PC-9 (cell line): ENCODE results near the gene SLC25A42. TPM values are rescaled to one million over a fixed set of nuclear protein-coding genes. Genes with fewer than 3 reads are reported as not detected.

Source experiments
- BruUV-seq: library from RNA; stranded (reverse); fragments of 400-500 nt; replicated peaks from 2 replicates; lab custom pipeline; 2021; lab: Mats Ljungman, UMichigan
- CTCF ChIA-PET: fragments of 300-600 bp; sonication (Branson Sonifier 250); formaldehyde crosslinking; loops from one replicate; lab custom pipeline; 2022; ENCODE audit warnings: antibody characterized with exemption; lab: Charles Lee
- POLR2A ChIA-PET: fragments of 300-600 bp; sonication (Branson Sonifier 250); formaldehyde crosslinking; loops from one replicate; lab custom pipeline; 2022; ENCODE audit warnings: antibody characterized with exemption; ENCODE audit not compliant: unreplicated experiment; lab: Charles Lee
- DNase-seq, 2 experiments: peaks; one replicate each; pipeline versions ENCODE4 v3.0.0 to v3.0.0-alpha.2; 2015 to 2022; ENCODE audit warnings: mixed read lengths in 1 of 2
- H2AFZ ChIP-seq: fragments of 200-600 bp; sonication (generic); 2 replicates; pipeline ENCODE4 v1.8.1; 2017; ENCODE audit warnings: antibody characterized with exemption
- H3F3A ChIP-seq: fragments of 200-600 bp; sonication (generic); 2 replicates; pipeline ENCODE4 v1.8.1; 2017; ENCODE audit warnings: antibody characterized with exemption, mild to moderate bottlenecking, low read depth; ENCODE audit not compliant: insufficient read depth
- H3K27ac ChIP-seq: fragments of 200-600 bp; sonication (generic); 2 replicates; pipeline ENCODE4 v1.6.1; 2016; ENCODE audit warnings: mixed run types
- H3K27me3 ChIP-seq: fragments of 200-600 bp; sonication (generic); 2 replicates; pipeline ENCODE4 v1.6.1; 2016; ENCODE audit warnings: low read depth, mixed run types; ENCODE audit not compliant: insufficient read depth
- H3K36me3 ChIP-seq: fragments of 200-600 bp; sonication (generic); 2 replicates; pipeline ENCODE4 v1.6.1; 2016; ENCODE audit warnings: low read depth, mixed run types
- H3K4me1 ChIP-seq: fragments of 200-600 bp; sonication (generic); replicated peaks from 2 replicates; pipeline ENCODE4 v1.6.1; 2016; ENCODE audit warnings: mixed run types; ENCODE audit not compliant: insufficient read depth
- H3K4me2 ChIP-seq: fragments of 200-600 bp; sonication (generic); 2 replicates; pipeline ENCODE4 v1.6.1; 2017; ENCODE audit warnings: mixed run types
- H3K4me3 ChIP-seq: fragments of 200-600 bp; sonication (generic); 2 replicates; pipeline ENCODE4 v1.6.1; 2016; ENCODE audit warnings: mixed run types
- H3K79me2 ChIP-seq: fragments of 200-600 bp; sonication (generic); 2 replicates; pipeline ENCODE4 v1.6.1; 2017; ENCODE audit warnings: low read depth, mixed run types
- H3K9me2 ChIP-seq: fragments of 200-600 bp; sonication (generic); 2 replicates; pipeline ENCODE4 v1.8.1; 2017; ENCODE audit warnings: mild to moderate bottlenecking; ENCODE audit not compliant: insufficient read depth
- H3K9me3 ChIP-seq: fragments of 200-600 bp; sonication (generic); 2 replicates; pipeline ENCODE4 v1.8.1; 2016; ENCODE audit warnings: low read depth; ENCODE audit not compliant: insufficient read depth
- H4K20me1 ChIP-seq: fragments of 200-600 bp; sonication (generic); 2 replicates; pipeline ENCODE4 v1.8.1; 2017; ENCODE audit not compliant: insufficient read depth
- CTCF ChIP-seq: fragments of 200-600 bp; sonication (generic); conservative IDR thresholded peaks from 2 replicates; pipeline ENCODE4 v1.6.1; 2017; ENCODE audit warnings: mixed run types, antibody characterized with exemption, mild to moderate bottlenecking, moderate library complexity
- EZH2 ChIP-seq: fragments of 200-600 bp; sonication (generic); IDR thresholded peaks from 2 replicates; pipeline ENCODE4 v1.8.0; 2017; ENCODE audit warnings: antibody characterized with exemption, low read depth
- intact Hi-C: fragments of 100-400 bp; cut with micrococcal nuclease; formaldehyde crosslinking; loops from one replicate; pipeline ENCODE4 v1.10.0; 2022; ENCODE audit not compliant: unreplicated experiment
- total RNA-seq: library from RNA; stranded (reverse); gene quantifications from 2 replicates; pipeline ENCODE4 v1.2.3, GENCODE V29; 2021

The SLC25A42 gene
- total RNA-seq, 1 experiment from 2014 or later, result 6.9 TPM

GRCh38 chr19:19137556-19138108 lies 73.8 kb downstream of the SLC25A42 start:
- Histone ChIP-seq H3K9me3 (no peaks in the 10 kb centered on the region), H3K27ac (no peak overlapping the region), H3K4me1 (peaks cover 9% of the 10 kb centered on the region), H3K9me2 (no peaks in the 10 kb centered on the region), H3F3A (peaks cover 8% of the 10 kb centered on the region; the same call in 1 of the 2 replicates), H4K20me1 (0 out of 2 replicates have a peak, but pooled peaks cover 3% of the 10 kb centered on the region), H3K4me3 (peak overlapping the region; percentile 87), H3K36me3 (no peaks in the 10 kb centered on the region), H3K79me2 (peaks cover 12% of the 10 kb centered on the region), H3K27me3 (no peaks in the 10 kb centered on the region), H2AFZ (peak overlapping the region; percentile 94), H3K4me2 (peak overlapping the region; percentile 92)
- ChIA-PET POLR2A (interaction anchor here (0.6 kb wide), 1 partner anchor 84 kb away, joined by 19 read pairs; no protein-coding TSS in a partner anchor), CTCF (interaction anchor here (0.6 kb wide), 1 partner anchor 200 kb away, joined by 11 read pairs; no protein-coding TSS in a partner anchor)
- intact Hi-C loops, result loop anchor here (2.0 to 5.0 kb wide), 2 partner anchors 75 to 505 kb away; partner anchors contain the start of genes GMIP and SLC25A42
- no peak for DNase-seq
- TF ChIP-seq CTCF (no peak), EZH2 (no peak)
- BruUV-seq, result TSS peak; percentile 18

DNA sequence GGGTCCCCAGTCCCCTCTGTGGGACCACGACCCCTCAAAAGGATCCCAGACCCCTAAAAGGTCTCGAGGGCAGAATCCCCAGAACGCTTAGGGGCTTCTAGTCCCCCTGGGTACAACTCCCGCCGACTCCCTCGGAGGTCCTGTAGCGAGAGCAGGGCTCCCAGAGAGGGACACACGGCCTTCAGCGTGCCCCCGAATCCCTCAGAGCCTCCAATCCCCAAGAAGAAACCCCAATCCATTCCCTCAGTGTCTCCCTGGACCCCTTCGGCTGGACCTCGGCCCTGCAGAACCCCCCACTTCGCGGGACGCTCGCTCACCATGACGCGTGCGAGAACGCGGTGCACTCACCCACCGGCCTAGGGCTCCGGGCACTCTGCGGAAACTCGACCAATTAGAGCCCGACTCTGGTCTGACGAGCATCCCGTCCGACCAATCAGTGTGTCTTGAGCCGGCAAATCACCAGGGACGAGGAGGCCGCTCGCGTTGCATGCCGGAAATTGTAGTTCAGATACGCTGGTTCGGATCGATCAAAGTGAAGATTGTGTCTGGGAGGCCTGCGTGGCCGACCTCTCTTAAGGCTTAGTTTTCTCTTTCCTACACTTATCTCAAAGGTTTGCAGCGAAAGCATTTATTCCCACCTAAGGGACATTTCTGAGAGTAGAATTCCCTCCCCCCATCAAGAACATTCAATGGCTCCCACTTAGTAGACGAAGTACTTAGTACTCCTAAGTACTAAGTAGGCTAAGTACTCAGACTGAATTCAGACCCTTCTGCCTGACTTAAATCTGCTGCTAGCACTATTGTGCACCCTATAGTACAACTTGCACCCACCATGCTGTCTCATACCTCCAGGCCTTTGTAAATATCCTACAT lies 74.6 kb downstream of the SLC25A42 start, which contains the start of gene TMEM161A:
Gene TMEM161A (minus strand): TSS at position 370 of the 873 bp plus-strand sequence. CDS start 50 bp downstream, at position 320.
- BruUV-seq, result no TSS peak
- intact Hi-C loops, result loop anchor here (2.0 to 5.0 kb wide), 2 partner anchors 76 to 504 kb away; partner anchors contain the start of genes GMIP and SLC25A42
- peak within 1 kb of the TSS; percentile 94 for H2AFZ ChIP-seq
- H3K4me2 ChIP-seq, result peak within 1 kb of the TSS; percentile 92
- 0 out of 2 replicates have a peak, but pooled peaks cover 3% of the 10 kb centered on the region for H4K20me1 ChIP-seq
- H3K27me3 ChIP-seq, result no peaks in the 10 kb centered on the region
- no peaks in the 10 kb centered on the region for H3K9me2 ChIP-seq
- H3K27ac ChIP-seq, result no peak within 1 kb of the TSS
- TF ChIP-seq EZH2, result no peak
- no peak for TF ChIP-seq CTCF
- H3K36me3 ChIP-seq, result no peaks in the 10 kb centered on the region
- CTCF ChIA-PET, result no interaction called here
- H3K79me2 ChIP-seq, result peaks cover 12% of the 10 kb centered on the region
- POLR2A ChIA-PET, result no interaction called here
- H3K4me1 ChIP-seq, result peaks cover 9% of the 10 kb centered on the region
- H3K4me3 ChIP-seq, result peak within 1 kb of the TSS; percentile 87
- H3K9me3 ChIP-seq, result no peaks in the 10 kb centered on the region
- peaks cover 8% of the 10 kb centered on the region; the same call in 1 of the 2 replicates for H3F3A ChIP-seq
- DNase-seq, result peak; percentile 97 to 98

DNA sequence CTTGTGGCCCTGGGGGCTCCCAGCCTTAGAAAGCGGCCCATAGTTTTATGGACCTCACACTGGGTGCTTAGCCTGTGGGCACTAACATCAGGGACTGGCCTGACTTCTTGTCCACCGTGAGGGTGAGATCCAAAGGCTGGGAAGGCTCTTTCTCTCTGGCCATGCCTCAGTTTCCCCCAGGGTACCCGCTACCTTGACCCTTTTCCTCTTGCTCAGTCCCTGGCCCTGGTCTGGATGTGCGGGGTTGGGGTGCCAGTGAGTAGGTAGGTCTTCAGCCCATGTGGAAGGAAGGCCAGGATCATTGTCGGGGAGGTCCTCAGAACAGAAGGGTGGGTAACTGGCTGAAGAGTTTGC lies 76.1 kb downstream of the SLC25A42 start:
- no peak overlapping the region for H3K4me3 ChIP-seq
- H3K79me2 ChIP-seq, result peaks cover 12% of the 10 kb centered on the region
- H2AFZ ChIP-seq, result no peak overlapping the region
- H3K4me2 ChIP-seq, result no peak overlapping the region
- no peaks in the 10 kb centered on the region for H3K36me3 ChIP-seq
- BruUV-seq, result no TSS peak
- peaks cover 9% of the 10 kb centered on the region for H3K4me1 ChIP-seq
- ChIA-PET POLR2A (no interaction called here), CTCF (interaction anchor here (0.6 to 0.7 kb wide), 2 partner anchors 80 to 188 kb away, joined by 5 to 21 read pairs; no protein-coding TSS in a partner anchor)
- no peaks in the 10 kb centered on the region for H3K9me2 ChIP-seq
- intact Hi-C loops, result loop anchor here (1.0 to 5.0 kb wide), 3 partner anchors 77 to 502 kb away; partner anchors contain the start of genes GMIP and SLC25A42
- H3K27me3 ChIP-seq, result no peaks in the 10 kb centered on the region
- H4K20me1 ChIP-seq, result no peaks in the 10 kb centered on the region
- TF ChIP-seq EZH2, result no peak
- peak; percentile 52; the same call in 1 of the 2 replicates for TF ChIP-seq CTCF
- peaks cover 8% of the 10 kb centered on the region; the same call in 1 of the 2 replicates for H3F3A ChIP-seq
- H3K27ac ChIP-seq, result no peak overlapping the region
- H3K9me3 ChIP-seq, result no peaks in the 10 kb centered on the region
- no peak for DNase-seq
